HCT116 (cell line): ENCODE data around the gene KRT33B. TPM values are rescaled to one million over a fixed set of nuclear protein-coding genes. Genes with fewer than 3 reads are reported as not detected.

Source experiments
- ATAC-seq: fragments of 200-7000 bp; cut with Tn5 transposase; 2 replicates; pipeline ENCODE4 v1.9.1; 2020; ENCODE audit warnings: mild to moderate bottlenecking, moderate library complexity
- BruUV-seq: library from RNA; stranded (reverse); fragments of 400-500 nt; replicated peaks from 2 replicates; lab custom pipeline; 2021; lab: Mats Ljungman, UMichigan
- CTCF ChIA-PET: fragments of 300-600 bp; sonication (Branson Sonifier 250); formaldehyde crosslinking; loops from one replicate; lab custom pipeline; 2021; ENCODE audit warnings: antibody characterized with exemption; lab: Charles Lee
- POLR2A ChIA-PET: fragments of 300-600, 350-600 bp; sonication (Branson Sonifier 250); formaldehyde crosslinking; loops from one replicate; lab custom pipeline; 2021; ENCODE audit warnings: antibody characterized with exemption; lab: Charles Lee
- RAD21 ChIA-PET, 2 experiments: fragments of 300-600 bp; sonication (Branson Sonifier 250); formaldehyde crosslinking; loops; one replicate each; lab custom pipeline; 2023; ENCODE audit warnings: low total read pairs in 2 of 2; ENCODE audit not compliant: uncharacterized antibody in 2 of 2, unreplicated experiment in 2 of 2, low non-redundant PET in 1 of 2; lab: Charles Lee
- DNase-seq: peaks from one replicate; pipeline ENCODE4 v3.0.0-alpha.2; 2010; ENCODE audit warnings: low read depth, low spot score
- H2AFZ ChIP-seq: fragments of 200-600 bp; shearing (Covaris generic), sonication (generic); 2 replicates; pipeline ENCODE4 v1.6.1; 2017; ENCODE audit warnings: low read depth, mixed run types, mixed read lengths, antibody characterized with exemption, low read length; ENCODE audit not compliant: poor library complexity, severe bottlenecking
- H3K27ac ChIP-seq: 2 replicates; pipeline ENCODE4 v1.5.1; 2012; ENCODE audit warnings: low read depth, low read length
- H3K27me3 ChIP-seq: fragments of 200-600 bp; sonication (generic); 2 replicates; pipeline ENCODE4 v1.6.1; 2016; ENCODE audit warnings: mixed run types, low read length, mixed read lengths; ENCODE audit not compliant: insufficient read depth
- H3K36me3 ChIP-seq, 2 experiments: fragments of 200-500 bp in 1 of 2; fragments of 200-600 bp in 1 of 2; sonication (Bioruptor generic) in 1 of 2; sonication (generic) in 1 of 2; 2 replicates each; pipeline versions ENCODE4 v1.5.1 to v1.6.1; 2014 to 2016; ENCODE audit warnings: low read length in 2 of 2, inconsistent platforms in 1 of 2, mixed read lengths in 1 of 2, mixed run types in 1 of 2; ENCODE audit not compliant: insufficient read depth in 2 of 2, control insufficient read depth in 1 of 2
- H3K4me1 ChIP-seq, 2 experiments: fragments of 200-600 bp in 1 of 2; sonication (generic) in 1 of 2; 2 replicates each; pipeline versions ENCODE4 v1.5.1 to v1.6.1; 2012 to 2017; ENCODE audit warnings: low read length in 2 of 2, inconsistent platforms in 1 of 2, mild to moderate bottlenecking in 1 of 2, mixed read lengths in 1 of 2, mixed run types in 1 of 2, moderate library complexity in 1 of 2; ENCODE audit not compliant: insufficient read depth in 2 of 2, control insufficient read depth in 1 of 2
- H3K4me2 ChIP-seq: fragments of 200-600 bp; sonication (generic); 2 replicates; pipeline ENCODE4 v1.6.1; 2017; ENCODE audit warnings: mixed run types, low read length, mixed read lengths
- H3K4me3 ChIP-seq, 2 experiments: fragments of 200-600 bp in 1 of 2; sonication (generic) in 1 of 2; replicated peaks in 1 of 2; 2 replicates each; pipeline ENCODE4 v1.5.1; 2011 to 2016; ENCODE audit warnings: low read length in 2 of 2, control low read depth in 1 of 2, low read depth in 1 of 2, mild to moderate bottlenecking in 1 of 2, mixed read lengths in 1 of 2, mixed run types in 1 of 2
- H3K79me2 ChIP-seq: fragments of 200-600 bp; sonication (generic); 2 replicates; pipeline ENCODE4 v1.6.1; 2017; ENCODE audit warnings: mild to moderate bottlenecking, mixed run types, low read length, moderate library complexity, mixed read lengths; ENCODE audit not compliant: insufficient read depth
- H3K9ac ChIP-seq: fragments of 200-600 bp; sonication (generic); 2 replicates; pipeline ENCODE4 v1.6.1; 2016; ENCODE audit warnings: low read length, mixed read lengths
- H3K9me2 ChIP-seq: fragments of 200-600 bp; sonication (generic), shearing (Covaris generic); 2 replicates; pipeline ENCODE4 v1.6.1; 2017; ENCODE audit warnings: mixed run types, mild to moderate bottlenecking, moderate library complexity; ENCODE audit not compliant: insufficient read depth
- H3K9me3 ChIP-seq, 2 experiments: fragments of 200-500 bp in 1 of 2; fragments of 200-600 bp in 1 of 2; sonication (Bioruptor generic) in 1 of 2; sonication (generic) in 1 of 2; 2 replicates each; pipeline ENCODE4 v1.6.1; 2014 to 2017; ENCODE audit warnings: low read length in 2 of 2, mixed read lengths in 2 of 2, inconsistent platforms in 1 of 2, low read depth in 1 of 2, mild to moderate bottlenecking in 1 of 2, mixed run types in 1 of 2, moderate library complexity in 1 of 2; ENCODE audit not compliant: control insufficient read depth in 1 of 2, insufficient read depth in 1 of 2
- H4K20me1 ChIP-seq: fragments of 200-600 bp; sonication (generic), shearing (Covaris generic); 2 replicates; pipeline ENCODE4 v1.6.1; 2017; ENCODE audit warnings: mixed run types, mild to moderate bottlenecking, moderate library complexity; ENCODE audit not compliant: insufficient read depth
- ATF3 ChIP-seq: IDR thresholded peaks from 2 replicates; pipeline ENCODE4 v1.6.1; 2012
- CBX3 ChIP-seq: IDR thresholded peaks from 2 replicates; pipeline ENCODE4 v1.6.1; 2012; ENCODE audit warnings: low read depth
- EGR1 ChIP-seq: IDR thresholded peaks from 2 replicates; pipeline ENCODE4 v1.6.1; 2012; ENCODE audit warnings: low read depth
- ELF1 ChIP-seq: IDR thresholded peaks from 2 replicates; pipeline ENCODE4 v1.6.1; 2012; ENCODE audit warnings: low read depth, borderline replicate concordance
- EZH2phosphoT487 ChIP-seq: fragments of 200-600 bp; IDR thresholded peaks from 2 replicates; pipeline ENCODE4 v1.6.1; 2018; ENCODE audit warnings: antibody characterized with exemption, borderline replicate concordance
- FOSL1 ChIP-seq: IDR thresholded peaks from 2 replicates; pipeline ENCODE4 v1.6.1; 2012; ENCODE audit warnings: low read depth
- JUND ChIP-seq: IDR thresholded peaks from 2 replicates; pipeline ENCODE4 v1.6.1; 2012
- POLR2A ChIP-seq: IDR thresholded peaks from 2 replicates; pipeline ENCODE4 v1.7.0; 2011; ENCODE audit warnings: borderline replicate concordance; ENCODE audit not compliant: insufficient read depth, insufficient read length; ENCODE audit errors: extremely low read depth
- POLR2AphosphoS5 ChIP-seq: IDR thresholded peaks from 2 replicates; pipeline ENCODE4 v1.6.1; 2011; ENCODE audit warnings: mild to moderate bottlenecking, low read depth, low read length, moderate library complexity
- RAD21 ChIP-seq: IDR thresholded peaks from 2 replicates; pipeline ENCODE4 v1.6.1; 2012; ENCODE audit warnings: low read depth, mild to moderate bottlenecking
- SIN3A ChIP-seq: IDR thresholded peaks from 2 replicates; pipeline ENCODE4 v1.6.1; 2012; ENCODE audit warnings: low read depth
- SP1 ChIP-seq: IDR thresholded peaks from 2 replicates; pipeline ENCODE4 v1.6.1; 2012; ENCODE audit warnings: low read depth
- ZNF274 ChIP-seq: fragments of 200-500 bp; sonication (Bioruptor generic); IDR thresholded peaks from 2 replicates; pipeline ENCODE4 v1.6.1; 2014; ENCODE audit warnings: mild to moderate bottlenecking, low read depth, low read length, inconsistent platforms
- intact Hi-C: fragments of 100-400 bp; cut with micrococcal nuclease; formaldehyde crosslinking; loops from 2 replicates; pipeline ENCODE4 v1.10.0; 2022
- total RNA-seq: library from RNA; stranded (reverse); gene quantifications from one replicate; pipeline ENCODE4 v1.2.1, GENCODE V29; 2021; ENCODE audit not compliant: unreplicated experiment
- TF ChIP-seq, protein P1 (sequence below): IDR thresholded peaks from 2 replicates; pipeline ENCODE4 v1.6.1; 2011; ENCODE audit warnings: mild to moderate bottlenecking, low read length, moderate library complexity; ENCODE audit not compliant: insufficient replicate concordance; ENCODE audit errors: extremely low read depth
- TF ChIP-seq, protein P2 (sequence below), 3 experiments: fragments of 200-600 bp in 1 of 3; sonication (generic) in 1 of 3; IDR thresholded peaks in 2 of 3; conservative IDR thresholded peaks in 1 of 3; 2 replicates each; pipeline ENCODE4 v1.5.1; 2012 to 2017; ENCODE audit warnings: low read depth in 2 of 3, low read length in 2 of 3, antibody characterized with exemption in 1 of 3, borderline replicate concordance in 1 of 3, control low read depth in 1 of 3, mild to moderate bottlenecking in 1 of 3, mixed read lengths in 1 of 3, mixed run types in 1 of 3, moderate library complexity in 1 of 3; ENCODE audit not compliant: insufficient read depth in 1 of 3

KRT33B gene
- total RNA-seq, 1 experiment from 2014 or later: not detected

- Histone ChIP-seq H3K9me3 (peaks cover 0 to 5% of the 10 kb centered on the region in 2 experiments; a peak in 1 of 4 replicates), H3K4me3 (no peak overlapping the region), H3K36me3 (no peaks in the 10 kb centered on the region), H4K20me1 (no peaks in the 10 kb centered on the region), H3K27me3 (no peaks in the 10 kb centered on the region), H2AFZ (no peak overlapping the region), H3K27ac (no peak overlapping the region), H3K9ac (no peak overlapping the region), H3K4me1 (peaks cover 2 to 20% of the 10 kb centered on the region in 2 experiments; a peak in 3 of 4 replicates), H3K4me2 (peak overlapping the region; percentile 47), H3K9me2 (no peaks in the 10 kb centered on the region), H3K79me2 (no peaks in the 10 kb centered on the region)
- no peak for ATAC-seq
- BruUV-seq: no TSS peak
- POLR2A ChIA-PET: no interaction called here
- CTCF ChIA-PET: no interaction called here
- TF ChIP-seq ZNF274 (no peak), CBX3 (0 out of 2 replicates have a peak, but pooled peaks have one; percentile 24), JUND (peak; percentile 38; the same call in 1 of the 2 replicates), ATF3 (no peak), FOSL1 (peak; percentile 66), POLR2A (no peak), EGR1 (no peak)
- DNase-seq: no peak
- RAD21 ChIA-PET: no interaction called here
- intact Hi-C loops: no loop called here
Measured at GRCh38 chr17:41394254-41394996, 24.8 kb upstream of the KRT33B start.

DNA sequence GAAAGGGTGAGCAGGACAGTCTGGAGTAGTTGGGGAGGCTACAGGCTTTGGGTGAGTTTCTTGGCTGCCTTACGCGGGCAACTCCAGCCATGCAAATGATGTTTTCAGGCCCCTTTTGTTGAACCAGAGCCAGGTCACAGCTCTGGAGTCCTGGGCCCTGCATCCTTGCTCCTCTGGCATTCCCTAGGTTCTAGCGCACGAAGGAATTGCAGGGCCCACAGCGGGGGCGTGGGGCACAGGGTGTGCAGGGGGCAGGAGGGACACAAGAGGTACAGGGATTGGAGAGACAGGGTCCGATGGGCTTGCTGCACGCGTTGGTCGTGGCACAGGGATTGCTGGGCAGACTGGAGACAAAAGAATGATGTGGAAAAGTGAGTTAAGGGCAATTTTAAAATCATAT is 24.2 kb upstream of the KRT33B start:
- Histone ChIP-seq H3K27me3 (no peaks in the 10 kb centered on the region), H3K9ac (no peak overlapping the region), H4K20me1 (no peaks in the 10 kb centered on the region), H3K9me2 (no peaks in the 10 kb centered on the region), H2AFZ (no peak overlapping the region), H3K36me3 (no peaks in the 10 kb centered on the region), H3K9me3 (peaks cover 0 to 11% of the 10 kb centered on the region in 2 experiments; a peak in 1 of 4 replicates), H3K79me2 (no peaks in the 10 kb centered on the region), H3K4me1 (peaks cover 2 to 17% of the 10 kb centered on the region in 2 experiments; a peak in 2 of 4 replicates), H3K4me2 (peak overlapping the region; percentile 47), H3K27ac (no peak overlapping the region), H3K4me3 (no peak overlapping the region)
- intact Hi-C loops: no loop called here
- DNase-seq: no peak
- ChIA-PET POLR2A (no interaction called here), CTCF (no interaction called here), RAD21 (no interaction called here)
- no peak for ATAC-seq
- no TSS peak for BruUV-seq
- TF ChIP-seq, protein P1, sequence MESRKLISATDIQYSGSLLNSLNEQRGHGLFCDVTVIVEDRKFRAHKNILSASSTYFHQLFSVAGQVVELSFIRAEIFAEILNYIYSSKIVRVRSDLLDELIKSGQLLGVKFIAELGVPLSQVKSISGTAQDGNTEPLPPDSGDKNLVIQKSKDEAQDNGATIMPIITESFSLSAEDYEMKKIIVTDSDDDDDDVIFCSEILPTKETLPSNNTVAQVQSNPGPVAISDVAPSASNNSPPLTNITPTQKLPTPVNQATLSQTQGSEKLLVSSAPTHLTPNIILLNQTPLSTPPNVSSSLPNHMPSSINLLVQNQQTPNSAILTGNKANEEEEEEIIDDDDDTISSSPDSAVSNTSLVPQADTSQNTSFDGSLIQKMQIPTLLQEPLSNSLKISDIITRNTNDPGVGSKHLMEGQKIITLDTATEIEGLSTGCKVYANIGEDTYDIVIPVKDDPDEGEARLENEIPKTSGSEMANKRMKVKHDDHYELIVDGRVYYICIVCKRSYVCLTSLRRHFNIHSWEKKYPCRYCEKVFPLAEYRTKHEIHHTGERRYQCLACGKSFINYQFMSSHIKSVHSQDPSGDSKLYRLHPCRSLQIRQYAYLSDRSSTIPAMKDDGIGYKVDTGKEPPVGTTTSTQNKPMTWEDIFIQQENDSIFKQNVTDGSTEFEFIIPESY: no peak
- TF ChIP-seq ELF1 (no peak), EZH2phosphoT487 (no peak), JUND (no peak), SIN3A (no peak), FOSL1 (no peak), EGR1 (no peak), POLR2AphosphoS5 (no peak), ATF3 (no peak), SP1 (no peak), RAD21 (no peak), POLR2A (no peak)
- TF ChIP-seq, protein P2, sequence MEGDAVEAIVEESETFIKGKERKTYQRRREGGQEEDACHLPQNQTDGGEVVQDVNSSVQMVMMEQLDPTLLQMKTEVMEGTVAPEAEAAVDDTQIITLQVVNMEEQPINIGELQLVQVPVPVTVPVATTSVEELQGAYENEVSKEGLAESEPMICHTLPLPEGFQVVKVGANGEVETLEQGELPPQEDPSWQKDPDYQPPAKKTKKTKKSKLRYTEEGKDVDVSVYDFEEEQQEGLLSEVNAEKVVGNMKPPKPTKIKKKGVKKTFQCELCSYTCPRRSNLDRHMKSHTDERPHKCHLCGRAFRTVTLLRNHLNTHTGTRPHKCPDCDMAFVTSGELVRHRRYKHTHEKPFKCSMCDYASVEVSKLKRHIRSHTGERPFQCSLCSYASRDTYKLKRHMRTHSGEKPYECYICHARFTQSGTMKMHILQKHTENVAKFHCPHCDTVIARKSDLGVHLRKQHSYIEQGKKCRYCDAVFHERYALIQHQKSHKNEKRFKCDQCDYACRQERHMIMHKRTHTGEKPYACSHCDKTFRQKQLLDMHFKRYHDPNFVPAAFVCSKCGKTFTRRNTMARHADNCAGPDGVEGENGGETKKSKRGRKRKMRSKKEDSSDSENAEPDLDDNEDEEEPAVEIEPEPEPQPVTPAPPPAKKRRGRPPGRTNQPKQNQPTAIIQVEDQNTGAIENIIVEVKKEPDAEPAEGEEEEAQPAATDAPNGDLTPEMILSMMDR (IDR thresholded peaks at IDR 0.05 in 2 of 3, conservative IDR thresholded peaks at IDR 0.05 in 1 of 3; ENCODE audit: borderline replicate concordance in 1 of 3, insufficient read depth in 1 of 3, low read depth in 2 of 3, low read length in 2 of 3): no peak
